Inflammatory macrophage treated with lipopolysaccharide for 4 hours (primary cell): ENCODE results near the gene DYRK2.

Experiments used
- DNase-seq: peaks from one replicate; pipeline ENCODE4 v3.0.0-alpha.2; 2020

The DYRK2 gene

DNA sequence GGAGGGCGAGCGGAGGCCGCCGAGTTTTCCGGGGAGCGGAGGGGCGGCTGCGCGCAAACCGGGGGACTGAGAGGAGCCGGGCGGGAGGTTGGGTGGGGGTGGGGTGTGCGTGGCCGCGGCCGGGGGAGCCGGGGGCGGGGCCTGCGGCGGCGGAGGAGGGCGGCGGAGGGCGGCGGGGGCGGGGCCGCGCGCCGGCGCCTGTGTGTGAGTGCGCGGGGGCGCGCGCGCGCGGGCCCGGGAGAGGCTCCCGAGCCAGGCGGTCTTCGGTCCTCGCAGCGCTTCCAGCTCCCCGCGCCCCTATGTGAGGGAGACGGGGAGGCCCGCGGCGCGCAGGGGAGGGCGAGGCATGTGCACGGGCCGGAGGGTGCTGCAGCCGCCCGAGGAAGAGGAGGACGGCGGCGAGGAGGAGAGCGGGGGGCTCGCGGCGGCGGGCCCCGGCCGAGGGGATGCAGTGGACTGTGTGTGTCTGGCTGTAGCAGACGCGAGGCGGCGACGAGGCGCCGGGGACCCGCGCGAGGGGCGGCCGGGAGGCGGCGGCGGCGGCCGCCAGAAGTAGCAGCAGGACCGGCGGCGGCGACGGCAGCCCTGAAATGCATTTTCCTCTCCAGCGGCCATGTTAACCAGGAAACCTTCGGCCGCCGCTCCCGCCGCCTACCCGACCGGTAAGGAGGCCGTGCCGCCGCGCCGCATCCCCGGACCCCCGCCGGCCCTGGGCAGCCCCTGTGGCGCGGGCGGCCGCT is at the start of gene DYRK2:
DYRK2 (plus strand) TSS at position 225 of the 740 bp plus-strand sequence; CDS start at position 614, 389 bp downstream.
- peak; percentile 53 for DNase-seq

GRCh38 chr12:67599691-67600090 is 48.9 kb upstream of the DYRK2 start:
- DNase-seq = no peak

DNA sequence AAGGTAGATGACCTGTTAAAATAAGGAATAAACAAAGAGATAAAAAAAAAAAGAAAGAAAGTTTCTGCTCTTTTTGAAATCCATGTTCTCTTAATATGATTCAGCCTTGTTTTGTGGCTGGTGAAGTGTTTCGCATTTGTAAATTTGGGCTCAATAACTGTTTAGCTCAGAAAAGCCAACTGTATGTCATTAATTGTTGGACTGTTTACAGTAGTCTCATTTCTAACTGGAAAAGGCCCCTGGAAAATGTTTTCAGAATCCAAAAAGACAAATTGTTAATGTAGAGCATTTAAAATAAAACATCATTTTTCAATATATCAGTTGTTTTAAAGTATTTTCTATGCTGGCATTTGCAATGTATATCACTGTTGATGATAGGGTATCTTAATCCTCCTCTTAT is 47.4 kb upstream of the DYRK2 start:
- DNase-seq = no peak

GRCh38 chr12:67609226-67609870 is 39.2 kb upstream of the DYRK2 start:
- DNase-seq = no peak

- no peak for DNase-seq
These were observed 35.5 kb upstream of the DYRK2 start for GRCh38 chr12:67613040-67613439.

DNA sequence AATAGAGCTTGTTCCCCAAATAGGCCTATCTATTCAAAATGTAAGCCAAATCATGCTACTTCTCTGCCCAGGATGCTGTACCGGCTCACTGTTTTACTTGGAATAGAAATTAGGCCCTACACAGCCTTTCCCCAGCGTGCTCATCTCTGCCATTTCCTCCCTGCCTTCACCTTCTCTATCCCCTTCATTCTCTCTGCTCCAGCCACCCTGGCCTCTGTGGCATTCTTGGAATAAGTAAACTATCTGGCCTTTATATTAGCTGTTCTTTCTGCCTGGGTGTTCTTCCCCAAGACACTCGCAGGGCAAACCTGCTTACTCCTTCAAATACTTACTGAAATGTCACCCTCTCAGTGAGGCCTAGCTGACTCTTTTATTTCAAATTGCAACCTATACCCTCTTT is 30.9 kb upstream of the DYRK2 start:
- DNase-seq = no peak

DNA sequence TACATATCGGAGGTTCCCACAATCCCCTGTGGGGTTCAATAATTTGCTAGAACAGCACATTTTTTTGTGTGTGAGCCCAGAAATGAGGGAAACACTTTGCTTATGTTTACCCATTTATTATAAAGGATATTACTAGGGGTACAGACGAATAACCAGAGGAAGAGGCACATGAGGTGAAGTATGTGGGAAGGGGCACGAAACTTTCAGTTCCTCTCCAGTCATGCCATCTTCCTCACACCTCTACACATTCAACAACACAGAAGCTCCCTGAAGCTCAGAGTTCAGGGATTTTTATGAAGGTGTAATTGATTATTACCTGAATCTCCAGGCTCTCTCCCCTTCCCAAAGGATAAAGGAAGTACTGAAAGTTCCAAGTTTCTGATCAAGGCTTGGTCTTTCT is 30.2 kb upstream of the DYRK2 start:
- DNase-seq = no peak

DNA sequence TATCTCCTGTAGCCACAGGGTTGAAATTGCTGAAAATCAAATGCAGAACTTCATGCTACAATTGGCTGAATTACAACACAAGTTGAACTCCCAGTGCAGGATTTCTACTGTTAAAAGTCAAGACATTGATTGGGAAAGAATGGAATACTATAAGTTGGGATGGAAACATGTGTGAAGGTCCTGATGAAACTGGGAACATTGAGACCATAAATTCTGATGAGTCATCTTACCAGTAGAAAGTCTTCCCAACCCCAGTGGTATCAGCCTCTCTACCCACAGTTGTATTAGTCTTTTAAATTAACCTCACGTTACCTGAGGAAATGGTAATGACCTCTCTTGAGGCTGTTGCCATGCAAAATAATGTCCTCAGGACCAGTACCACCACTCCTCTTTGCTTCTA is 27.4 kb upstream of the DYRK2 start:
- no peak for DNase-seq

GRCh38 chr12:67621926-67622325 is 26.6 kb upstream of the DYRK2 start:
- DNase-seq = no peak

- DNase-seq = no peak
These were observed 25.3 kb upstream of the DYRK2 start for GRCh38 chr12:67623259-67623658.

GRCh38 chr12:67624355-67624754 is 24.2 kb upstream of the DYRK2 start:
- DNase-seq = no peak

- DNase-seq = no peak
These were observed 23.5 kb upstream of the DYRK2 start for GRCh38 chr12:67625004-67625403.

- no peak for DNase-seq
These were observed 22.4 kb upstream of the DYRK2 start for GRCh38 chr12:67626156-67626555.

DNA sequence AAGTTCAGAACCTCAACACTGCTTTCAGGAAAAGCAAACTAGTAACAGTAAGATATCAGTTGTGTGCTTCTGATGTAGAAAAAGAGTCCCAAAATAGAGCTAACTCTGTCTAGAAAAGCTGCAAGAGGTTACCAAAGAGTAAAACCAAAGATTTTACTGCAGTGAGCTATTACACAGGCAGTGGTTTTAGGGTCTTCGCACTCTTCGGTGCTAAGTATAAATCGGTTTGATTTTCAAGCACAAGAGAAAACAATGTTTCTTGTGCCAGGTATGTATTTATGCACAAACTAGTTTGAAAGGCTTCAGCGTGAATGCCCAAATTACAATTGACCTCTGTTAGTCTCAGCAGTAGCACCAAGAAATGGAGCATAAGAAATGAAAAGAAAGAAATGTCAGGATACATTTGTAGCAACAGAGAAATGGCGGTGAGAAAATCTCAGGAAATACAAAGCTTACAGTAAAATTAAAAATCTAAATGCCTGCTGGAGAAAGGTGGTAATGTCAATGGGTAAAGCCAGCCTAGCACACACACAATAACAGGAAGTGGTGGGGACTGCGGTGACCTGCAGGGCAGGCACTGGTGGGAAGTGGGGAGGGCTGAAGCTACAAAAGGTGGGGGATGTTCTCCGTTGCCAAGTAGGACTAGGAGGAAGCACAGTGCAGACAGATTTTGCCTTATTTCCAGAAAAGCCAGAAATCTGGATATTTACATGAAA is 18.0 kb upstream of the DYRK2 start:
- DNase-seq = peak; percentile 51

GRCh38 chr12:67632005-67632404 is 16.5 kb upstream of the DYRK2 start:
- no peak for DNase-seq

- no peak for DNase-seq
These were observed 15.4 kb upstream of the DYRK2 start for GRCh38 chr12:67633024-67633610.

DNA sequence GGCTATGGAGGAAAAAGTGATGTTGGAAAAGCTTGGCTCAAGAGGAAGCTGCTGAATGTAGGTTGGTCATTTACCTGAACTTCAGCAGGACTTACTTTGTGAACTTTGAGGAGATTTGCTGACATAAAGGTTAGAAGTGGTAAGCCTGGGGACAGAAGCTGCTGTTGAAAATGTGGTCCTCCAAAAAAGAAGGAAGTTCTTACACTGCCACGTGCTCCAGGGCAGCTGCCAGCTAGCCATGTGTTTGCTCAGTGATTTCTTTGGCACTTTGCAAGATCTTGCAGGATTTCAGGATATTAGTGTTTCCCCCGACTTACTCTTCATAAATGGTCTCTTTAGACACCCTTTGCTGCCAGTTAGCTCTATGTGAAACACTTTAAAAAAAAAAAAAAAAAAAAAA is 14.8 kb upstream of the DYRK2 start:
- DNase-seq = peak; percentile 55

- DNase-seq = peak; percentile 87
These were observed 14.2 kb upstream of the DYRK2 start for GRCh38 chr12:67634303-67634761.

GRCh38 chr12:67637718-67638117 is 10.8 kb upstream of the DYRK2 start:
- DNase-seq = no peak

DNA sequence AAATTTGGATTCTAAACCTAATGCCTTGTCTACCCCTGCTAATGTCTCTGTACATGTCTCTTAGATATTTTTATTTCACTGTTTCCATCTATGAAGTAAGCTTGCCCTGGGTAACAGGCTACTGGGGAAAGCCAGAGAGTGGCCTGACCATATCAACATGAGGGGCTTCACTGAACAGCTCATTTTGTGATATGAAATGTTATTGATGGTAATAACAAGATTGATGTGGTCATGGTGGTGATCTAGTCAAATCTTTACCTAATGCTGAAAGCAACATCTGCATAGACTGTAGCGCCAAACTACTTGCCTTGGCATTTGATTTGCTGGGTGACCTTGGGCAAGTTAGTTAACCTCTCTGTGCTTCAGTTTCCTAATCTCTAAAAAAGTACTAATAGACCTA is 9.9 kb upstream of the DYRK2 start:
- no peak for DNase-seq

DNA sequence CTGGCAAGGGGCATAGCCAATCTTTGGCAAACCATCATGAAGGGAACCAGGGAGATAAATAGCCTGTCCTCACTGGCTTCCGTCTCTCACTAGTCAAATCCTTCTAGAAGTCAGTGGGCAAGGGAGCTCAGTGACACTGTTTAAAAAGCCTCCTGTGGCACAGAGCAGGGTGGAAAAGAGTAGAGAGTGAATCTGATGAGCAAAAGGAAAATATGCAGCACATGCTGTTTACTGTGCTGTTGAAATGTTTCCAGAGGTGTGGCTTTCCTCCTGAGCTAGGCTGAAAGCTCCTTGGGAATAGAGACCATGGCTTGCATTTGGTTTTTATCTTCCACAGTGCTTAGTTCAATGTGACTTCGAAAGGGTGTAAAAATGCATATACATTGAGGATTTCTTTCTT is 7.7 kb upstream of the DYRK2 start:
- DNase-seq = no peak

GRCh38 chr12:67645126-67645525 is 3.4 kb upstream of the DYRK2 start:
- no peak for DNase-seq

DNA sequence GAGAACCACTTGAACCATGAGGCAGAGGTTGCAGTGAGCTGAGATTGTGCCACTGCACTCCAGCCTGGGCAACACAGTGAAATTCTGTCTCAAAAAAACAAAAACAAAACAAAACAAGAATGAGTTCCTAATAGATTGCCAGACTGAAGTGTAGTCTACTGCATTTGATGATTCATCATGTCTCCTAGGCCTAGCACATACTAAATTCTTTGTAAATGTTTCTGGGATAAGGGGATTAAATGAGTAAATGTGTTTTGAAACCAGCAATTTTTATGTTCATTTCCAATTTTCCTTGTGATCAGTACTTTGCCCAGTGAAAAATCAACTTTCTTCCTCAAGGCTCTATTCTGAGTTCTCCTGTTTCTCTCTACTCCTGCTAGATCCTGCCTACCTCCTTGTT is 2.9 kb upstream of the DYRK2 start:
- peak; percentile 39 for DNase-seq

- DNase-seq = no peak
These were observed 1.8 kb upstream of the DYRK2 start for GRCh38 chr12:67646775-67647174.
